Activated CD4-positive, CD25-positive, alpha-beta regulatory T cell treated with anti-CD3 and anti-CD28 coated beads, Interleukin-2, amount 50 U/mL, for 72 hours (primary cell): ENCODE data around the gene LEMD2.
A peak's percentile ranks its signal among the peaks of the same experiment; 100 is the strongest.

Experiments
- DNase-seq: peaks from one replicate; pipeline ENCODE4 v3.0.0; 2021

Gene LEMD2

GRCh38 chr6:33754222-33754621 is 34.7 kb downstream of the LEMD2 start:
- no peak for DNase-seq

- no peak for DNase-seq
Observed at GRCh38 chr6:33752646-33753015, 36.3 kb downstream of the LEMD2 start.

GRCh38 chr6:33751771-33752645 is 36.9 kb downstream of the LEMD2 start:
- no peak for DNase-seq

- no peak for DNase-seq
Observed at GRCh38 chr6:33750244-33750991, 38.5 kb downstream of the LEMD2 start.

- no peak for DNase-seq
Observed at GRCh38 chr6:33749401-33749800, 39.5 kb downstream of the LEMD2 start.

GRCh38 chr6:33748841-33749240 is 40.1 kb downstream of the LEMD2 start:
- DNase-seq = no peak

- DNase-seq = no peak
Observed at GRCh38 chr6:33747823-33748222, 41.1 kb downstream of the LEMD2 start.

- no peak for DNase-seq
Observed at GRCh38 chr6:33746651-33747100, 42.3 kb downstream of the LEMD2 start, which contains the start of gene IP6K3. IP6K3 (minus strand) TSS chr6:33746905; CDS start chr6:33735476, 11,429 bp downstream.

- DNase-seq = no peak
Observed at GRCh38 chr6:33746036-33746600, 42.8 kb downstream of the LEMD2 start.

- DNase-seq = no peak
Observed at GRCh38 chr6:33745548-33745947, 43.4 kb downstream of the LEMD2 start.

GRCh38 chr6:33744895-33745546 is 43.9 kb downstream of the LEMD2 start:
- DNase-seq = no peak

GRCh38 chr6:33744001-33744848 is 44.7 kb downstream of the LEMD2 start:
- peak; percentile 76 for DNase-seq

GRCh38 chr6:33742837-33743236 is 46.1 kb downstream of the LEMD2 start:
- DNase-seq = no peak

GRCh38 chr6:33742092-33742491 is 46.8 kb downstream of the LEMD2 start:
- no peak for DNase-seq

- no peak for DNase-seq
Observed at GRCh38 chr6:33740794-33741193, 48.1 kb downstream of the LEMD2 start.

- no peak for DNase-seq
Observed at GRCh38 chr6:33740204-33740608, 48.7 kb downstream of the LEMD2 start.

GRCh38 chr6:33739571-33739970 is 49.4 kb downstream of the LEMD2 start:
- DNase-seq = no peak

- no peak for DNase-seq
Observed at GRCh38 chr6:33738879-33739278, 50.1 kb downstream of the LEMD2 start.

- DNase-seq = no peak
Observed at GRCh38 chr6:33738153-33738552, 50.8 kb downstream of the LEMD2 start.

GRCh38 chr6:33737267-33738026 is 51.5 kb downstream of the LEMD2 start:
- no peak for DNase-seq

GRCh38 chr6:33735216-33735615 is 53.7 kb downstream of the LEMD2 start:
- no peak for DNase-seq

- DNase-seq = no peak
Observed at GRCh38 chr6:33733709-33734007, 55.3 kb downstream of the LEMD2 start.
